HepG2 (cell line): ENCODE measurements around the gene LIPA.

Experiments used
- ATF7 ChIP-seq, 2 experiments: fragments of 450-650 bp in 1 of 2; sonication (generic) in 1 of 2; formaldehyde crosslinking in 1 of 2; IDR thresholded peaks; 2 replicates each; pipeline versions ENCODE4 v1.4.0 to v1.6.1; 2016 to 2020; ENCODE audit warnings: antibody characterized with exemption in 1 of 2, mild to moderate bottlenecking in 1 of 2, missing genetic modification reagents in 1 of 2
- MED1 ChIP-seq: sonication (generic); formaldehyde crosslinking; IDR thresholded peaks from 2 replicates; pipeline ENCODE4 v1.4.0; 2020; ENCODE audit warnings: missing genetic modification reagents
- POLR2A ChIP-seq, 2 experiments: IDR thresholded peaks; 2 replicates each; pipeline ENCODE4 v1.6.1; 2011; ENCODE audit warnings: low read depth in 2 of 2, low read length in 2 of 2, mild to moderate bottlenecking in 1 of 2, moderate library complexity in 1 of 2; ENCODE audit not compliant: insufficient read depth in 1 of 2
- PPARG ChIP-seq: conservative IDR thresholded peaks from 2 replicates; pipeline ENCODE4 v1.6.1; 2016; ENCODE audit warnings: missing biosample characterization, missing genetic modification reagents
- ZNF10 ChIP-seq: sonication (generic); formaldehyde crosslinking; IDR thresholded peaks from 2 replicates; pipeline ENCODE4 v1.4.0; 2020; ENCODE audit warnings: mild to moderate bottlenecking, low read depth, missing genetic modification reagents, borderline replicate concordance
- ZNF124 ChIP-seq: sonication (generic); formaldehyde crosslinking; IDR thresholded peaks from 2 replicates; pipeline ENCODE4 v1.4.0; 2020; ENCODE audit warnings: missing genetic modification reagents
- ZNF780A ChIP-seq: sonication (generic); formaldehyde crosslinking; IDR thresholded peaks from 2 replicates; pipeline ENCODE4 v1.8.0; 2022; ENCODE audit warnings: mild to moderate bottlenecking, missing genetic modification reagents, moderate library complexity
- ZSCAN30 ChIP-seq: sonication (generic); formaldehyde crosslinking; IDR thresholded peaks from 2 replicates; pipeline ENCODE4 v1.5.0; 2020; ENCODE audit warnings: mild to moderate bottlenecking, missing genetic modification reagents
- TF ChIP-seq, protein P1 (sequence below): sonication (generic); formaldehyde crosslinking; IDR thresholded peaks from 2 replicates; pipeline ENCODE4 v1.4.0; 2020; ENCODE audit warnings: mild to moderate bottlenecking, missing genetic modification reagents, borderline replicate concordance
- TF ChIP-seq, protein P2 (sequence below): sonication (generic); formaldehyde crosslinking; IDR thresholded peaks from 2 replicates; pipeline ENCODE4 v1.5.0; 2020; ENCODE audit warnings: mild to moderate bottlenecking, missing genetic modification reagents, moderate library complexity

DNA sequence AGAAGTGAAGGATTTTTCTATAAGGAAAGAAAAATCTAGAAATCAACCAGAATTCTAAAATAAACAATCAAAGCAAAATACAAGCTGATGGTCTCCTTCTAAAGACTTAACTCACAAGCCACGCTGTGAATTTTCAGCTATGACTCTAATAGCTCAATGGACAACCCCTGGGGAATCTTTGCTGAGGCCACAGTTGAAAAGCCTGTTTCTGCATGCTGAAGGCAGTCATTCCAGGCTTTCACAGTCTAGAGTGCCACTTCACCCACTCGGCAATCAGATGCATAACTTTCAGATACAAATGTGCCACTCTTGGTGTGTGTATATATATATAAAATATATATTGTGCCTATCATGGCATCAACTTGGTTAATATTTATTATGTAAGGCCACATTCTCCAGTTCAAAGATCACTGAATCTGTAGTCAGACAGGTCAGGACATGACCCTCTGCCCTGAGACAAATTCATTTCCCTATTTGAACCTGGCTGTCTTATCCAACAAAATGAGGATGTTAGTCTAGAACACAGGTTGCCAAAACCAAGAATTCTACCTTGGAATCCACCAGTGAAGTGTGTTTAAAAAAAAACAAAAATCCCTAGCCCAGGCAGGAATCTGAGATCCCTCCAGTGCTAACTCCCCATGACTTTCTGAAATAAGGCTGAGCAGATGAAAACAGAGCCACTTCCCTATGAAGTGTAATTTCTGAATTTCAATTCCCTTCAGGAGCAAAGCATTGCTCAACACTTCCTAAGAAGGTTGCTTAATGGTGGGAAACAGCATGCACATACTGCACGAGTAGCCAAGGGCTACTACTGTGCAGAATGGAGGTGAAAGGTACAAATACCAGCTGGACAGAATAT, 9.9 kb downstream of the LIPA start:
- TF ChIP-seq, protein P1, sequence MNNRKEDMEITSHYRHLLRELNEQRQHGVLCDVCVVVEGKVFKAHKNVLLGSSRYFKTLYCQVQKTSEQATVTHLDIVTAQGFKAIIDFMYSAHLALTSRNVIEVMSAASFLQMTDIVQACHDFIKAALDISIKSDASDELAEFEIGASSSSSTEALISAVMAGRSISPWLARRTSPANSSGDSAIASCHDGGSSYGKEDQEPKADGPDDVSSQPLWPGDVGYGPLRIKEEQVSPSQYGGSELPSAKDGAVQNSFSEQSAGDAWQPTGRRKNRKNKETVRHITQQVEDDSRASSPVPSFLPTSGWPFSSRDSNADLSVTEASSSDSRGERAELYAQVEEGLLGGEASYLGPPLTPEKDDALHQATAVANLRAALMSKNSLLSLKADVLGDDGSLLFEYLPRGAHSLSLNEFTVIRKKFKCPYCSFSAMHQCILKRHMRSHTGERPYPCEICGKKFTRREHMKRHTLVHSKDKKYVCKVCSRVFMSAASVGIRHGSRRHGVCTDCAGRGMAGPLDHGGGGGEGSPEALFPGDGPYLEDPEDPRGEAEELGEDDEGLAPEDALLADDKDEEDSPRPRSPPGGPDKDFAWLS (CRISPR knock-in tag) = no peak
- no peak for TF ChIP-seq ZSCAN30
- no peak for TF ChIP-seq ATF7 (IDR thresholded peaks at IDR 0.05)
- no peak for TF ChIP-seq ATF7 (CRISPR knock-in tag; IDR thresholded peaks at IDR 0.05)
- no peak for TF ChIP-seq ZNF780A
- TF ChIP-seq, protein P2, sequence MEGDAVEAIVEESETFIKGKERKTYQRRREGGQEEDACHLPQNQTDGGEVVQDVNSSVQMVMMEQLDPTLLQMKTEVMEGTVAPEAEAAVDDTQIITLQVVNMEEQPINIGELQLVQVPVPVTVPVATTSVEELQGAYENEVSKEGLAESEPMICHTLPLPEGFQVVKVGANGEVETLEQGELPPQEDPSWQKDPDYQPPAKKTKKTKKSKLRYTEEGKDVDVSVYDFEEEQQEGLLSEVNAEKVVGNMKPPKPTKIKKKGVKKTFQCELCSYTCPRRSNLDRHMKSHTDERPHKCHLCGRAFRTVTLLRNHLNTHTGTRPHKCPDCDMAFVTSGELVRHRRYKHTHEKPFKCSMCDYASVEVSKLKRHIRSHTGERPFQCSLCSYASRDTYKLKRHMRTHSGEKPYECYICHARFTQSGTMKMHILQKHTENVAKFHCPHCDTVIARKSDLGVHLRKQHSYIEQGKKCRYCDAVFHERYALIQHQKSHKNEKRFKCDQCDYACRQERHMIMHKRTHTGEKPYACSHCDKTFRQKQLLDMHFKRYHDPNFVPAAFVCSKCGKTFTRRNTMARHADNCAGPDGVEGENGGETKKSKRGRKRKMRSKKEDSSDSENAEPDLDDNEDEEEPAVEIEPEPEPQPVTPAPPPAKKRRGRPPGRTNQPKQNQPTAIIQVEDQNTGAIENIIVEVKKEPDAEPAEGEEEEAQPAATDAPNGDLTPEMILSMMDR (CRISPR knock-in tag) = no peak
- no peak for TF ChIP-seq ZNF124 (CRISPR knock-in tag)
- TF ChIP-seq MED1 (CRISPR knock-in tag) = no peak
- no peak for TF ChIP-seq PPARG (CRISPR knock-in tag)
- TF ChIP-seq ZNF10 (CRISPR knock-in tag) = no peak
- TF ChIP-seq POLR2A (IDR thresholded peaks at IDR 0.05; ENCODE audit: insufficient read depth in 1 of 2, low read depth in 2 of 2, low read length in 2 of 2) = no peak
